ENCODE measurements around the gene COL18A1.

Gene COL18A1

GRCh38 chr21:45429221-45430175, 24.5 kb downstream of the COL18A1 start:
- ATAC-seq (ENCODE audit: low read depth) (no peak), DNase-seq (ENCODE audit: low spot score) (no peak)
- no peaks in the 10 kb centered on the region for H3K9me3 ChIP-seq (ENCODE audit: severe bottlenecking)
- no peaks in the 10 kb centered on the region for H3K36me3 ChIP-seq (ENCODE audit: low read depth)
- H3K27me3 ChIP-seq (ENCODE audit: insufficient read depth, poor library complexity, severe bottlenecking): no peaks in the 10 kb centered on the region
- H3K4me1 ChIP-seq (ENCODE audit: insufficient read depth, poor library complexity, severe bottlenecking): peaks cover 11% of the 10 kb centered on the region
- no peak for TF ChIP-seq CTCF (IDR thresholded peaks at IDR 0.05; ENCODE audit: poor library complexity, severe bottlenecking)
- no peak overlapping the region for H3K27ac ChIP-seq (ENCODE audit: poor library complexity, severe bottlenecking)
- H3K4me3 ChIP-seq (ENCODE audit: severe bottlenecking): no peak overlapping the region

GRCh38 chr21:45430521-45431501, 25.8 kb downstream of the COL18A1 start:
- no peak for ATAC-seq (ENCODE audit: low read depth)
- no peak for DNase-seq (ENCODE audit: low spot score)
- Histone ChIP-seq H3K4me3 (ENCODE audit: severe bottlenecking) (no peak overlapping the region), H3K4me1 (ENCODE audit: insufficient read depth, poor library complexity, severe bottlenecking) (peaks cover 11% of the 10 kb centered on the region), H3K27ac (ENCODE audit: poor library complexity, severe bottlenecking) (no peak overlapping the region), H3K36me3 (ENCODE audit: low read depth) (no peaks in the 10 kb centered on the region), H3K27me3 (ENCODE audit: insufficient read depth, poor library complexity, severe bottlenecking) (no peaks in the 10 kb centered on the region), H3K9me3 (ENCODE audit: severe bottlenecking) (no peaks in the 10 kb centered on the region)
- no peak for TF ChIP-seq CTCF (IDR thresholded peaks at IDR 0.05; ENCODE audit: poor library complexity, severe bottlenecking)

- H3K9me3 ChIP-seq (ENCODE audit: severe bottlenecking): no peaks in the 10 kb centered on the region
- ATAC-seq (ENCODE audit: low read depth) (no peak), DNase-seq (ENCODE audit: low spot score) (no peak)
- H3K4me3 ChIP-seq (ENCODE audit: severe bottlenecking): no peak overlapping the region
- H3K27ac ChIP-seq (ENCODE audit: poor library complexity, severe bottlenecking): no peak overlapping the region
- TF ChIP-seq CTCF (IDR thresholded peaks at IDR 0.05; ENCODE audit: poor library complexity, severe bottlenecking): no peak
- peaks cover 11% of the 10 kb centered on the region for H3K4me1 ChIP-seq (ENCODE audit: insufficient read depth, poor library complexity, severe bottlenecking)
- no peaks in the 10 kb centered on the region for H3K36me3 ChIP-seq (ENCODE audit: low read depth)
- no peaks in the 10 kb centered on the region for H3K27me3 ChIP-seq (ENCODE audit: insufficient read depth, poor library complexity, severe bottlenecking)
Observed at GRCh38 chr21:45431781-45432572, 27.0 kb downstream of the COL18A1 start.

GRCh38 chr21:45432575-45433255, 27.8 kb downstream of the COL18A1 start:
- no peak for DNase-seq (ENCODE audit: low spot score)
- H3K36me3 ChIP-seq (ENCODE audit: low read depth): no peaks in the 10 kb centered on the region
- H3K4me1 ChIP-seq (ENCODE audit: insufficient read depth, poor library complexity, severe bottlenecking): peaks cover 4% of the 10 kb centered on the region
- no peak for TF ChIP-seq CTCF (IDR thresholded peaks at IDR 0.05; ENCODE audit: poor library complexity, severe bottlenecking)
- H3K27me3 ChIP-seq (ENCODE audit: insufficient read depth, poor library complexity, severe bottlenecking): no peaks in the 10 kb centered on the region
- no peak overlapping the region for H3K4me3 ChIP-seq (ENCODE audit: severe bottlenecking)
- ATAC-seq (ENCODE audit: low read depth): no peak
- H3K27ac ChIP-seq (ENCODE audit: poor library complexity, severe bottlenecking): no peak overlapping the region
- H3K9me3 ChIP-seq (ENCODE audit: severe bottlenecking): no peaks in the 10 kb centered on the region
